H1 (cell line): ENCODE data around the gene C3orf85. TPM values are rescaled to one million over a fixed set of nuclear protein-coding genes. Genes with fewer than 3 reads are reported as not detected.

Experiments
- CTCF ChIA-PET: fragments of 300-600 bp; sonication (Branson Sonifier 250); formaldehyde crosslinking; loops from one replicate; lab custom pipeline; 2021; ENCODE audit not compliant: partially characterized antibody; lab: Charles Lee
- POLR2A ChIA-PET: fragments of 300-600 bp; sonication (Branson Sonifier 250); formaldehyde crosslinking; loops from one replicate; lab custom pipeline; 2021; ENCODE audit warnings: inconsistent platforms; ENCODE audit not compliant: partially characterized antibody; lab: Charles Lee
- DNase-seq, 2 experiments: peaks; one replicate each; pipeline versions ENCODE4 v3.0.0 to v3.0.0-alpha.2; 2010 to 2022; ENCODE audit warnings: low spot score in 2 of 2, low read depth in 1 of 2, mixed read lengths in 1 of 2
- FAIRE-seq: peaks from 2 replicates; lab custom pipeline; 2011; peaks lifted over from hg19 to GRCh38; lab: Jason Lieb, UNC
- H2AFZ ChIP-seq: 2 replicates; pipeline ENCODE4 v1.8.1; 2012; ENCODE audit warnings: low read length, inconsistent platforms
- H2AK5ac ChIP-seq: 2 replicates; pipeline ENCODE4 v1.6.1; 2013; ENCODE audit warnings: low read depth, low read length
- H2BK120ac ChIP-seq: replicated peaks from 2 replicates; pipeline ENCODE3; 2013; ENCODE audit warnings: low read depth, low read length, inconsistent platforms
- H2BK12ac ChIP-seq: 2 replicates; pipeline ENCODE4 v1.6.1; 2013; ENCODE audit warnings: low read depth, low read length
- H2BK15ac ChIP-seq: 2 replicates; pipeline ENCODE4 v1.6.1; 2013; ENCODE audit warnings: low read length
- H2BK20ac ChIP-seq: 2 replicates; pipeline ENCODE4 v1.6.1; 2013; ENCODE audit warnings: low read length
- H2BK5ac ChIP-seq: 2 replicates; pipeline ENCODE4 v1.6.1; 2013; ENCODE audit warnings: low read depth, low read length
- H3K14ac ChIP-seq: 2 replicates; pipeline ENCODE4 v1.6.1; 2013; ENCODE audit warnings: inconsistent platforms; ENCODE audit not compliant: insufficient read length
- H3K18ac ChIP-seq: 2 replicates; pipeline ENCODE4 v1.6.1; 2013; ENCODE audit warnings: low read length; ENCODE audit errors: extremely low read depth
- H3K23ac ChIP-seq: 2 replicates; pipeline ENCODE4 v1.6.1; 2013; ENCODE audit warnings: inconsistent platforms; ENCODE audit not compliant: insufficient read length
- H3K23me2 ChIP-seq: 2 replicates; pipeline ENCODE4 v1.6.1; 2013; ENCODE audit warnings: low read depth, low read length
- H3K27ac ChIP-seq: 2 replicates; pipeline ENCODE4 v1.6.1; 2011; ENCODE audit warnings: low read depth, low read length, inconsistent platforms
- H3K27me3 ChIP-seq, 4 experiments: replicated peaks in 1 of 4; 1 replicate in 1 of 4; 2 replicates in 3 of 4; pipeline versions ENCODE4 v1.6.1 to v1.8.1; 2011 to 2013; ENCODE audit warnings: low read length in 3 of 4, mild to moderate bottlenecking in 3 of 4, inconsistent platforms in 2 of 4, mixed read lengths in 2 of 4, moderate library complexity in 1 of 4; ENCODE audit not compliant: control insufficient read depth in 3 of 4, insufficient read depth in 3 of 4; ENCODE audit errors: extremely low read depth in 1 of 4
- H3K36me3 ChIP-seq, 4 experiments: 2 replicates each; pipeline versions ENCODE4 v1.6.1 to v1.8.1; 2011 to 2013; ENCODE audit warnings: mild to moderate bottlenecking in 4 of 4, low read length in 3 of 4, moderate library complexity in 2 of 4, control low read depth in 1 of 4, inconsistent platforms in 1 of 4; ENCODE audit not compliant: insufficient read depth in 4 of 4, control insufficient read depth in 2 of 4
- H3K4ac ChIP-seq: replicated peaks from 2 replicates; pipeline ENCODE3; 2013; ENCODE audit warnings: low read length, low read depth, mixed read lengths, inconsistent platforms; ENCODE audit not compliant: insufficient read length
- H3K4me1 ChIP-seq, 4 experiments: replicated peaks in 1 of 4; 1 replicate in 1 of 4; 2 replicates in 3 of 4; pipeline versions ENCODE4 v1.6.1 to v1.8.1; 2011 to 2013; ENCODE audit warnings: low read length in 3 of 4, inconsistent platforms in 2 of 4, mixed read lengths in 1 of 4; ENCODE audit not compliant: insufficient read depth in 4 of 4, control insufficient read depth in 3 of 4
- H3K4me2 ChIP-seq, 2 experiments: 2 replicates each; pipeline versions ENCODE4 v1.6.1 to v1.8.1; 2011 to 2013; ENCODE audit warnings: low read depth in 2 of 2, low read length in 2 of 2, control low read depth in 1 of 2, inconsistent platforms in 1 of 2, mild to moderate bottlenecking in 1 of 2; ENCODE audit not compliant: insufficient read depth in 1 of 2
- H3K4me3 ChIP-seq, 4 experiments: fragments of 200-600, 300-600 bp in 1 of 4; sonication (generic), shearing (Covaris generic), sonication (Bioruptor Twin) in 1 of 4; 2 replicates each; pipeline versions ENCODE4 v1.5.1 to v1.8.1; 2011 to 2016; ENCODE audit warnings: low read length in 4 of 4, low read depth in 3 of 4, control low read depth in 2 of 4, inconsistent platforms in 2 of 4, mild to moderate bottlenecking in 2 of 4, mixed read lengths in 1 of 4, moderate library complexity in 1 of 4; ENCODE audit not compliant: insufficient read depth in 2 of 4; ENCODE audit errors: extremely low read depth in 1 of 4
- H3K56ac ChIP-seq: replicated peaks from 2 replicates; pipeline ENCODE3; 2013; ENCODE audit warnings: low read depth, mild to moderate bottlenecking, mixed read lengths, low read length, inconsistent platforms; ENCODE audit not compliant: insufficient read length
- H3K79me1 ChIP-seq: 2 replicates; pipeline ENCODE4 v1.6.1; 2013; ENCODE audit warnings: low read depth, low read length, control low read depth
- H3K79me2 ChIP-seq, 2 experiments: 2 replicates each; pipeline versions ENCODE4 v1.6.1 to v1.8.1; 2012 to 2013; ENCODE audit warnings: low read length in 2 of 2, mild to moderate bottlenecking in 2 of 2, inconsistent platforms in 1 of 2; ENCODE audit not compliant: insufficient read depth in 2 of 2, control insufficient read depth in 1 of 2
- H3K9ac ChIP-seq, 4 experiments: replicated peaks in 1 of 4; 1 replicate in 1 of 4; 2 replicates in 3 of 4; pipeline versions ENCODE4 v1.6.1 to v1.8.1; 2011 to 2013; ENCODE audit warnings: low read depth in 3 of 4, low read length in 3 of 4, control low read depth in 2 of 4, mild to moderate bottlenecking in 2 of 4, moderate library complexity in 2 of 4, inconsistent platforms in 1 of 4; ENCODE audit errors: extremely low read depth in 1 of 4
- H3K9me3 ChIP-seq, 2 experiments: 2 replicates each; pipeline versions ENCODE4 v1.6.1 to v1.8.1; 2012 to 2013; ENCODE audit warnings: mild to moderate bottlenecking in 2 of 2, moderate library complexity in 2 of 2, control low read depth in 1 of 2, inconsistent platforms in 1 of 2, low read depth in 1 of 2, low read length in 1 of 2, mixed read lengths in 1 of 2; ENCODE audit not compliant: insufficient read depth in 2 of 2
- H4K20me1 ChIP-seq, 2 experiments: replicated peaks in 1 of 2; 2 replicates each; pipeline versions ENCODE3 to v1.8.1; 2011 to 2013; ENCODE audit warnings: inconsistent platforms in 2 of 2, low read length in 2 of 2, mild to moderate bottlenecking in 1 of 2; ENCODE audit not compliant: insufficient read depth in 2 of 2, control insufficient read depth in 1 of 2
- H4K5ac ChIP-seq: 2 replicates; pipeline ENCODE4 v1.6.1; 2013; ENCODE audit warnings: low read length, low read depth, mixed read lengths, inconsistent platforms; ENCODE audit not compliant: insufficient read length
- H4K8ac ChIP-seq: 2 replicates; pipeline ENCODE4 v1.8.0; 2013; ENCODE audit warnings: mild to moderate bottlenecking, moderate library complexity, low read length, inconsistent platforms; ENCODE audit not compliant: insufficient read depth; ENCODE audit errors: extremely low read depth
- H4K91ac ChIP-seq: replicated peaks from 2 replicates; pipeline ENCODE3; 2013; ENCODE audit warnings: low read length, mixed read lengths, inconsistent platforms; ENCODE audit not compliant: insufficient read length
- CTCF ChIP-seq, 3 experiments: IDR thresholded peaks; 1 replicate in 2 of 3; 2 replicates in 1 of 3; pipeline versions ENCODE4 v1.5.1 to v1.6.1; 2011; ENCODE audit warnings: low read length in 3 of 3, mild to moderate bottlenecking in 3 of 3, inconsistent platforms in 2 of 3, low read depth in 1 of 3, moderate library complexity in 1 of 3; ENCODE audit not compliant: insufficient read depth in 1 of 3; ENCODE audit errors: control extremely low read depth in 1 of 3
- TAF7 ChIP-seq: optimal IDR thresholded peaks from 2 replicates; pipeline ENCODE3; 2011; ENCODE audit warnings: low read depth, mild to moderate bottlenecking, inconsistent platforms, low read length, moderate library complexity, borderline replicate concordance
- WGBS, 2 experiments: shearing (Covaris generic) in 1 of 2; methylation state at CpG; one replicate each; pipeline versions ENCODE4 v1.1.6 to v1.1.7; 2013 to 2015; ENCODE audit warnings: low lambda C conversion rate in 2 of 2, mixed read lengths in 2 of 2, inconsistent platforms in 1 of 2, low coverage in 1 of 2, missing lambda C conversion rate in 1 of 2; ENCODE audit not compliant: insufficient replicate concordance in 2 of 2, insufficient coverage in 1 of 2, insufficient read length in 1 of 2; ENCODE audit errors: extremely low coverage in 1 of 2, missing lambda C conversion rate in 1 of 2; 5-methylcytosine and 5-hydroxymethylcytosine counted together
- polyA plus RNA-seq, 7 experiments: library from polyadenylated mRNA; depleted of rRNA in 3 of 7; stranded (reverse) in 5 of 7; unstranded in 2 of 7; fragments of >200 nt in 5 of 7; fragments of 200-250 nt in 2 of 7; gene quantifications; 1 replicate in 5 of 7; 2 replicates in 1 of 7; 4 replicates in 1 of 7; pipeline versions ENCODE4 v1.2.1 to v1.2.3, GENCODE V29; 2011 to 2013; ENCODE audit warnings: missing spikeins in 2 of 7, mixed read lengths in 2 of 7
- total RNA-seq: library from RNA; stranded (reverse); fragmentation: NEBNext Ultra II Directional; extraction: Animal tissue kit (Norgen Biotek cat#: 25700); gene quantifications from 2 replicates; pipeline ENCODE4 v1.2.1, GENCODE V29; 2021

Gene C3orf85
- total and polyA plus RNA-seq, 2 of the 8 experiments (the other 6 are each of a cell fraction or from before 2014, with no cell fraction given), result not detected

- CTCF ChIA-PET, result interaction anchor here (0.9 kb wide), 1 partner anchor 14 kb away, joined by 3 read pairs; no protein-coding TSS in a partner anchor
- H3K9me3 ChIP-seq, result no peaks in the 10 kb centered on the region
- H3K14ac ChIP-seq, result no peak overlapping the region
- H3K4me1 ChIP-seq, result no peaks in the 10 kb centered on the region
- no peak overlapping the region for H3K18ac ChIP-seq
- no peak overlapping the region for H3K23ac ChIP-seq
- H3K4me3 ChIP-seq, result no peak overlapping the region
- no peaks in the 10 kb centered on the region for H3K23me2 ChIP-seq
- H4K91ac ChIP-seq, result no peak overlapping the region
- no peak overlapping the region for H3K9ac ChIP-seq
- no peak overlapping the region for H2AFZ ChIP-seq
- no peak overlapping the region for H2AK5ac ChIP-seq
- no peaks in the 10 kb centered on the region for H3K79me1 ChIP-seq
- no peak overlapping the region for H2BK12ac ChIP-seq
- WGBS, 2 experiments, result 83% methylated on average over 2 of the region's 2 CpGs; no CpG with 5 or more reads in 1 of the 2 experiments
- TF ChIP-seq CTCF (IDR thresholded peaks at IDR 0.05; ENCODE audit: control extremely low read depth in 1 of 3, insufficient read depth in 1 of 3, low read depth in 1 of 3, low read length in 3 of 3), result peak in 1 of 3 experiments; percentile 8; a peak in 1 of 4 replicates
- no peak for TF ChIP-seq TAF7
- no peak overlapping the region for H3K4me2 ChIP-seq
- H3K56ac ChIP-seq, result no peak overlapping the region
- H2BK5ac ChIP-seq, result no peak overlapping the region
- no peak for DNase-seq
- no peak overlapping the region for H2BK120ac ChIP-seq
- no peak overlapping the region for H2BK15ac ChIP-seq
- POLR2A ChIA-PET, result no interaction called here
- no peak overlapping the region for H3K4ac ChIP-seq
- H2BK20ac ChIP-seq, result no peak overlapping the region
- no peaks in the 10 kb centered on the region for H4K20me1 ChIP-seq
- H3K79me2 ChIP-seq, result no peaks in the 10 kb centered on the region
- no peak overlapping the region for H4K5ac ChIP-seq
- no peak overlapping the region for H4K8ac ChIP-seq
- H3K36me3 ChIP-seq, result no peaks in the 10 kb centered on the region
- no peak overlapping the region for H3K27ac ChIP-seq
- no peaks in the 10 kb centered on the region for H3K27me3 ChIP-seq
- no peak for FAIRE-seq
These were observed 1.2 kb downstream of the C3orf85 start for GRCh38 chr3:109137761-109138160.
